Endothelial cell of umbilical vein (primary cell): ENCODE data around the gene COX5B. TPM values are rescaled to one million over a fixed set of nuclear protein-coding genes. Genes with fewer than 3 reads are reported as not detected.

Experiments used
- BruUV-seq: library from RNA; stranded (reverse); fragments of 400-500 nt; replicated peaks from 2 replicates; lab custom pipeline; 2021; lab: Mats Ljungman, UMichigan
- CTCF ChIA-PET: fragments of 300-600, 350-600 bp; sonication (Branson Sonifier 250); formaldehyde crosslinking; loops from one replicate; lab custom pipeline; 2021; ENCODE audit warnings: antibody characterized with exemption, inconsistent platforms; lab: Charles Lee
- POLR2A ChIA-PET: fragments of 300-600, 350-600 bp; sonication (Branson Sonifier 250); formaldehyde crosslinking; loops from one replicate; lab custom pipeline; 2021; ENCODE audit warnings: antibody characterized with exemption, inconsistent platforms; lab: Charles Lee
- DNase-seq: peaks from one replicate; pipeline ENCODE4 v3.0.0-alpha.2; 2011; ENCODE audit warnings: low read depth, low spot score
- FAIRE-seq: peaks from 2 replicates; lab custom pipeline; 2011; peaks lifted over from hg19 to GRCh38; lab: Jason Lieb, UNC
- H2AFZ ChIP-seq: 2 replicates; pipeline ENCODE4 v1.6.0; 2012; ENCODE audit warnings: low read depth, low read length, control low read depth, inconsistent platforms
- H3K27ac ChIP-seq: 2 replicates; pipeline ENCODE4 v1.5.1; 2011; ENCODE audit warnings: low read depth, mild to moderate bottlenecking, control low read depth, low read length, moderate library complexity; ENCODE audit not compliant: insufficient read depth
- H3K27me3 ChIP-seq, 2 experiments: 2 replicates each; pipeline versions ENCODE4 v1.6.0 to v1.6.1; 2011; ENCODE audit warnings: low read length in 2 of 2, mixed read lengths in 1 of 2; ENCODE audit not compliant: control insufficient read depth in 2 of 2, insufficient read depth in 2 of 2
- H3K36me3 ChIP-seq, 2 experiments: 2 replicates in 1 of 2; 3 replicates in 1 of 2; pipeline ENCODE4 v1.5.1; 2011; ENCODE audit warnings: low read length in 2 of 2, mild to moderate bottlenecking in 1 of 2, moderate library complexity in 1 of 2; ENCODE audit not compliant: control insufficient read depth in 2 of 2, insufficient read depth in 2 of 2; ENCODE audit errors: extremely low read depth in 1 of 2
- H3K4me1 ChIP-seq: 3 replicates; pipeline ENCODE4 v1.5.1; 2011; ENCODE audit warnings: mild to moderate bottlenecking, low read length; ENCODE audit not compliant: control insufficient read depth, insufficient read depth; ENCODE audit errors: extremely low read depth
- H3K4me2 ChIP-seq: 2 replicates; pipeline ENCODE4 v1.6.1; 2011; ENCODE audit warnings: low read length, control low read depth, mixed read lengths; ENCODE audit not compliant: insufficient read depth
- H3K4me3 ChIP-seq, 3 experiments: fragments of 200-600 bp in 1 of 3; sonication (generic), shearing (Covaris generic) in 1 of 3; replicated peaks in 1 of 3; 2 replicates each; pipeline ENCODE4 v1.5.1; 2011 to 2016; ENCODE audit warnings: control low read depth in 3 of 3, low read length in 3 of 3, mild to moderate bottlenecking in 2 of 3, inconsistent platforms in 1 of 3, low read depth in 1 of 3, moderate library complexity in 1 of 3; ENCODE audit not compliant: insufficient read depth in 1 of 3
- H3K79me2 ChIP-seq: 2 replicates; pipeline ENCODE4 v1.6.0; 2012; ENCODE audit warnings: low read length, inconsistent platforms; ENCODE audit not compliant: control insufficient read depth, insufficient read depth
- H3K9ac ChIP-seq: replicated peaks from 2 replicates; pipeline ENCODE3; 2011; ENCODE audit warnings: low read length, control low read depth; ENCODE audit not compliant: insufficient read depth; ENCODE audit errors: extremely low read depth
- H3K9me1 ChIP-seq: replicated peaks from 3 replicates; pipeline ENCODE4 v1.6.0; 2011; ENCODE audit warnings: mild to moderate bottlenecking, low read length; ENCODE audit not compliant: control insufficient read depth, insufficient read depth; ENCODE audit errors: extremely low read depth
- H3K9me3 ChIP-seq: replicated peaks from 2 replicates; pipeline ENCODE4 v1.5.1; 2012; ENCODE audit warnings: low read length, inconsistent platforms; ENCODE audit not compliant: control insufficient read depth, insufficient read depth
- H4K20me1 ChIP-seq: replicated peaks from 2 replicates; pipeline ENCODE3; 2011; ENCODE audit warnings: mild to moderate bottlenecking, low read length; ENCODE audit not compliant: control insufficient read depth, insufficient read depth; ENCODE audit errors: extremely low read depth
- CTCF ChIP-seq, 2 donors: IDR thresholded peaks; 1 replicate in 1 of 2; 2 replicates in 1 of 2; pipeline ENCODE4 v1.5.1; 2011; ENCODE audit warnings: low read length in 2 of 2, mild to moderate bottlenecking in 2 of 2, moderate library complexity in 2 of 2, control low read depth in 1 of 2, inconsistent platforms in 1 of 2, low read depth in 1 of 2; ENCODE audit not compliant: insufficient read depth in 1 of 2; ENCODE audit errors: extremely low read depth in 1 of 2
- EZH2 ChIP-seq: IDR thresholded peaks from 2 replicates; pipeline ENCODE4 v1.6.1; 2012; ENCODE audit warnings: borderline replicate concordance, low read depth, mild to moderate bottlenecking, moderate library complexity, low read length, inconsistent platforms; ENCODE audit not compliant: severe bottlenecking
- FOS ChIP-seq: IDR thresholded peaks from 2 replicates; pipeline ENCODE4 v1.6.1; 2011; ENCODE audit warnings: mild to moderate bottlenecking, low read length, moderate library complexity, borderline replicate concordance; ENCODE audit not compliant: insufficient read depth
- GATA2 ChIP-seq: IDR thresholded peaks from 2 replicates; pipeline ENCODE4 v1.7.0; 2011; ENCODE audit warnings: low read depth, mild to moderate bottlenecking, moderate library complexity, mixed read lengths, low read length; ENCODE audit not compliant: insufficient read length, insufficient read depth
- JUN ChIP-seq: IDR thresholded peaks from 2 replicates; pipeline ENCODE4 v1.6.1; 2011; ENCODE audit warnings: borderline replicate concordance, low read depth; ENCODE audit not compliant: insufficient read length, insufficient read depth
- MAX ChIP-seq: IDR thresholded peaks from 2 replicates; pipeline ENCODE4 v1.6.1; 2011; ENCODE audit not compliant: insufficient read depth, insufficient read length
- MYC ChIP-seq: IDR thresholded peaks from one replicate; pipeline ENCODE4 v1.6.1; 2011; ENCODE audit warnings: mild to moderate bottlenecking, low read depth, low read length
- POLR2A ChIP-seq: IDR thresholded peaks from 2 replicates; pipeline ENCODE4 v1.6.1; 2012; ENCODE audit warnings: low read depth, mild to moderate bottlenecking, control low read depth, low read length
- POLR2AphosphoS5 ChIP-seq: IDR thresholded peaks from 2 replicates; pipeline ENCODE4 v1.6.1; 2012; ENCODE audit warnings: low read depth, mild to moderate bottlenecking, control low read depth, low read length, moderate library complexity; ENCODE audit not compliant: insufficient read depth
- dilution Hi-C: fragments of 300-500 bp; cut with MboI; formaldehyde crosslinking; loops from one replicate; pipeline ENCODE4 v1.15.0; 2019; ENCODE audit warnings: low sequenced_read_pairs; ENCODE audit not compliant: extremely low pct_ligation_motif_present
- intact Hi-C: fragments of 100-400 bp; cut with micrococcal nuclease; formaldehyde crosslinking; loops from one replicate; pipeline ENCODE4 v1.10.0; 2022
- polyA plus RNA-seq, 4 experiments: library from polyadenylated mRNA; depleted of rRNA in 3 of 4; stranded (reverse) in 3 of 4; unstranded in 1 of 4; fragments of >200 nt; gene quantifications; 2 replicates each; pipeline versions ENCODE4 v1.2.1 to v1.2.3, GENCODE V29; 2011 to 2012; ENCODE audit warnings: missing spikeins in 1 of 4
- total RNA-seq: library from RNA; stranded (reverse); gene quantifications from 2 replicates; pipeline ENCODE4 v1.2.3, GENCODE V29; 2021

Gene COX5B
- total and polyA plus RNA-seq, 2 donors (not counting 3 experiments of a cell fraction or from before 2014, with no cell fraction given) = 167 to 329 TPM

GRCh38 chr2:97653874-97654273 lies 8.0 kb downstream of the COX5B start:
- Histone ChIP-seq H4K20me1 (no peaks in the 10 kb centered on the region), H3K27ac (no peak overlapping the region), H3K4me2 (no peak overlapping the region), H3K9me3 (no peaks in the 10 kb centered on the region), H3K9ac (no peak overlapping the region), H3K27me3 (no peaks in the 10 kb centered on the region), H3K4me3 (no peak overlapping the region), H3K9me1 (no peaks in the 10 kb centered on the region), H3K36me3 (peaks cover 0 to 22% of the 10 kb centered on the region in 2 experiments), H3K4me1 (no peaks in the 10 kb centered on the region), H2AFZ (no peak overlapping the region), H3K79me2 (no peaks in the 10 kb centered on the region)
- dilution Hi-C loops = no loop called here
- no peak for TF ChIP-seq POLR2A
- no peak for TF ChIP-seq MYC
- no peak for TF ChIP-seq FOS
- no peak for TF ChIP-seq CTCF (IDR thresholded peaks at IDR 0.05; ENCODE audit: extremely low read depth in 1 of 2, insufficient read depth in 1 of 2, low read depth in 1 of 2, low read length in 2 of 2)
- no peak for TF ChIP-seq EZH2
- TF ChIP-seq MAX = no peak
- TF ChIP-seq POLR2AphosphoS5 = no peak
- no peak for TF ChIP-seq GATA2
- no peak for TF ChIP-seq JUN
- no peak for DNase-seq
- no TSS peak for BruUV-seq
- ChIA-PET CTCF (interaction anchor here (1.3 to 2.0 kb wide), 2 partner anchors 11 to 63 kb away, joined by 4 to 5 read pairs; partner anchors contain the start of gene ACTR1B), POLR2A (no interaction called here)
- no peak for FAIRE-seq
- intact Hi-C loops = no loop called here
